Muscle of arm (tissue), 12 donors: Measurements from ENCODE around the gene SH3PXD2A. TPM values are rescaled to one million over a fixed set of nuclear protein-coding genes. Genes with fewer than 3 reads are reported as not detected.

Experiments
- DNase-seq: peaks from one replicate; pipeline ENCODE4 v3.0.0-alpha.2; 2013
- polyA plus RNA-seq, 12 donors: library from polyadenylated mRNA; unstranded; fragments of 120-200 nt; gene quantifications; one replicate each; pipeline ENCODE4 v1.2.1, GENCODE V29; 2013; ENCODE audit not compliant: insufficient read length in 12 of 12

The SH3PXD2A gene
- polyA plus RNA-seq, 12 donors = 67.6 to 154 (median 81.6) TPM

GRCh38 chr10:103687718-103688117 is 167.7 kb downstream of the SH3PXD2A start:
- DNase-seq = no peak

- no peak for DNase-seq
Observed at GRCh38 chr10:103687172-103687571, 168.2 kb downstream of the SH3PXD2A start.

- DNase-seq = no peak
Observed at GRCh38 chr10:103685880-103686669, 169.3 kb downstream of the SH3PXD2A start.

- DNase-seq = no peak
Observed at GRCh38 chr10:103683851-103684250, 171.5 kb downstream of the SH3PXD2A start.

- no peak for DNase-seq
Observed at GRCh38 chr10:103682631-103683030, 172.7 kb downstream of the SH3PXD2A start.

- no peak for DNase-seq
Observed at GRCh38 chr10:103681617-103682399, 173.6 kb downstream of the SH3PXD2A start.

GRCh38 chr10:103680869-103681236 is 174.5 kb downstream of the SH3PXD2A start:
- no peak for DNase-seq

- no peak for DNase-seq
Observed at GRCh38 chr10:103679096-103679790, 176.1 kb downstream of the SH3PXD2A start.

GRCh38 chr10:103678178-103678526 is 177.2 kb downstream of the SH3PXD2A start:
- DNase-seq = peak; percentile 87

GRCh38 chr10:103677486-103678177 is 177.7 kb downstream of the SH3PXD2A start:
- DNase-seq = no peak

GRCh38 chr10:103676851-103677417 is 178.4 kb downstream of the SH3PXD2A start:
- DNase-seq = no peak

- DNase-seq = no peak
Observed at GRCh38 chr10:103676058-103676785, 179.2 kb downstream of the SH3PXD2A start.

- no peak for DNase-seq
Observed at GRCh38 chr10:103673606-103674005, 181.8 kb downstream of the SH3PXD2A start.

- no peak for DNase-seq
Observed at GRCh38 chr10:103672345-103672744, 183.0 kb downstream of the SH3PXD2A start.

GRCh38 chr10:103671126-103671895 is 184.1 kb downstream of the SH3PXD2A start:
- DNase-seq = no peak

GRCh38 chr10:103669944-103670343 is 185.4 kb downstream of the SH3PXD2A start:
- no peak for DNase-seq

GRCh38 chr10:103669243-103669929 is 186.0 kb downstream of the SH3PXD2A start:
- no peak for DNase-seq

GRCh38 chr10:103668351-103669242 is 186.8 kb downstream of the SH3PXD2A start:
- no peak for DNase-seq
